Measurements from ENCODE around the gene TMTC2.

- TF ChIP-seq GABPA (IDR thresholded peaks at IDR 0.05; ENCODE audit: low read depth) (no peak), YY1 (IDR thresholded peaks at IDR 0.05; ENCODE audit: low read depth, low read length) (no peak), NFYA (IDR thresholded peaks at IDR 0.05; ENCODE audit: borderline replicate concordance, low read depth, low read length) (no peak), SPI1 (IDR thresholded peaks at IDR 0.05; ENCODE audit: borderline replicate concordance, insufficient read depth, low read depth, low read length) (no peak), CTCF (IDR thresholded peaks at IDR 0.05 in 2 of 3, conservative IDR thresholded peaks at IDR 0.05 in 1 of 3; ENCODE audit: control insufficient read depth in 2 of 3, extremely low read depth in 1 of 3, insufficient read depth in 1 of 3, low read depth in 3 of 3, low read length in 3 of 3) (no peak), KDM1A (IDR thresholded peaks at IDR 0.05; ENCODE audit: borderline replicate concordance) (no peak), REST (IDR thresholded peaks at IDR 0.05; ENCODE audit: low read depth, low read length) (no peak), POLR2AphosphoS5 (IDR thresholded peaks at IDR 0.05; ENCODE audit: low read length) (no peak), SIX5 (IDR thresholded peaks at IDR 0.05; ENCODE audit: low read depth, low read length, severe bottlenecking) (no peak), CHD2 (IDR thresholded peaks at IDR 0.05; ENCODE audit: borderline replicate concordance, low read depth, low read length) (no peak), TCF7 (IDR thresholded peaks at IDR 0.05; ENCODE audit: borderline replicate concordance) (no peak), TAF1 (IDR thresholded peaks at IDR 0.05; ENCODE audit: borderline replicate concordance, low read depth, low read length) (no peak)
These were observed 11.5 kb upstream of the TMTC2 start for GRCh38 chr12:82675246-82675645.

All from GM12878 (cell line).